GM21737 (cell line): ENCODE data around the gene SPATA31C1.
"Not testable (repeated sequence)": the region's sequence is repeated elsewhere in the genome, so short reads cannot be mapped to it uniquely, and the experiment has no call there.

Source experiments
- ATAC-seq: cut with Tn5 transposase; IDR thresholded peaks from one replicate; pipeline ENCODE4 v1.9.1; 2021; ENCODE audit warnings: mild to moderate bottlenecking, moderate library complexity; ENCODE audit not compliant: unreplicated experiment

Gene SPATA31C1

GRCh38 chr9:87917662-87918061 is at the start of gene SPATA31C1:
SPATA31C1 (plus strand) TSS chr9:87917962.
- ATAC-seq: not testable (repeated sequence)

GRCh38 chr9:87868175-87868574 is 49.6 kb upstream of the SPATA31C1 start:
- no peak for ATAC-seq

GRCh38 chr9:87868635-87869034 is 49.1 kb upstream of the SPATA31C1 start:
- no peak for ATAC-seq

GRCh38 chr9:87869082-87869481 is 48.7 kb upstream of the SPATA31C1 start:
- no peak for ATAC-seq

- no peak for ATAC-seq
Measured at GRCh38 chr9:87871425-87872078, 46.2 kb upstream of the SPATA31C1 start.

GRCh38 chr9:87872079-87872624 is 45.6 kb upstream of the SPATA31C1 start:
- ATAC-seq: no peak

- ATAC-seq: no peak
Measured at GRCh38 chr9:87873607-87874303, 44.0 kb upstream of the SPATA31C1 start.

- ATAC-seq: no peak
Measured at GRCh38 chr9:87874304-87874623, 43.5 kb upstream of the SPATA31C1 start.

GRCh38 chr9:87875060-87875459 is 42.7 kb upstream of the SPATA31C1 start:
- ATAC-seq: no peak

- ATAC-seq: no peak
Measured at GRCh38 chr9:87875831-87876545, 41.8 kb upstream of the SPATA31C1 start.

- no peak for ATAC-seq
Measured at GRCh38 chr9:87876708-87877107, 41.1 kb upstream of the SPATA31C1 start.

GRCh38 chr9:87878989-87879511 is 38.7 kb upstream of the SPATA31C1 start:
- ATAC-seq: no peak

GRCh38 chr9:87880116-87880515 is 37.6 kb upstream of the SPATA31C1 start:
- no peak for ATAC-seq

- no peak for ATAC-seq
Measured at GRCh38 chr9:87880683-87881082, 37.1 kb upstream of the SPATA31C1 start.

- no peak for ATAC-seq
Measured at GRCh38 chr9:87882627-87883026, 35.1 kb upstream of the SPATA31C1 start, which contains the start of gene SPATA31E1. SPATA31E1 (plus strand) TSS chr9:87882877; CDS start chr9:87882892, 15 bp downstream.

- ATAC-seq: no peak
Measured at GRCh38 chr9:87883274-87883673, 34.5 kb upstream of the SPATA31C1 start.

GRCh38 chr9:87883990-87884389 is 33.8 kb upstream of the SPATA31C1 start:
- no peak for ATAC-seq

GRCh38 chr9:87884578-87885459 is 32.9 kb upstream of the SPATA31C1 start:
- no peak for ATAC-seq

- ATAC-seq: no peak
Measured at GRCh38 chr9:87885484-87886189, 32.1 kb upstream of the SPATA31C1 start.
